Kidney (tissue), 14 donors: ENCODE results near the gene GPATCH4. TPM values are rescaled to one million over a fixed set of nuclear protein-coding genes. Genes with fewer than 3 reads are reported as not detected.

Experiments
- DNase-seq, 5 donors: peaks; one replicate each; pipeline ENCODE4 v3.0.0-alpha.2; 2013 to 2020
- FAIRE-seq: peaks from 2 replicates; lab custom pipeline; 2012; peaks lifted over from hg19 to GRCh38; lab: Jason Lieb, UNC
- H3K27ac ChIP-seq, 2 donors: one replicate each; pipeline ENCODE4 v1.7.0; 2013; ENCODE audit warnings: low read depth in 2 of 2, low read length in 2 of 2, inconsistent platforms in 1 of 2
- H3K27me3 ChIP-seq: one replicate; pipeline ENCODE4 v1.7.1; 2013; ENCODE audit warnings: low read length, inconsistent platforms; ENCODE audit not compliant: control insufficient read depth, insufficient read depth
- H3K36me3 ChIP-seq, 3 donors: one replicate each; pipeline versions ENCODE4 v1.7.0 to v1.7.1; 2013; ENCODE audit warnings: low read length in 3 of 3, control low read depth in 1 of 3, inconsistent platforms in 1 of 3; ENCODE audit not compliant: insufficient read depth in 3 of 3, control insufficient read depth in 2 of 3
- H3K4me1 ChIP-seq, 3 donors: one replicate each; pipeline versions ENCODE4 v1.7.0 to v1.7.1; 2013; ENCODE audit warnings: low read length in 3 of 3, inconsistent platforms in 1 of 3, low read depth in 1 of 3; ENCODE audit not compliant: control insufficient read depth in 2 of 3, insufficient read depth in 2 of 3
- H3K4me3 ChIP-seq, 3 donors: one replicate each; pipeline versions ENCODE4 v1.7.0 to v1.8.1; 2013; ENCODE audit warnings: low read length in 3 of 3, control low read depth in 1 of 3, inconsistent platforms in 1 of 3
- H3K9ac ChIP-seq, 3 donors: one replicate each; pipeline versions ENCODE4 v1.7.0 to v1.7.1; 2013; ENCODE audit warnings: low read length in 3 of 3, control low read depth in 1 of 3, inconsistent platforms in 1 of 3
- H3K9me3 ChIP-seq, 3 donors: one replicate each; pipeline versions ENCODE4 v1.7.0 to v1.7.1; 2013; ENCODE audit warnings: low read length in 3 of 3, control low read depth in 1 of 3, inconsistent platforms in 1 of 3; ENCODE audit not compliant: control insufficient read depth in 2 of 3, insufficient read depth in 1 of 3
- CTCF ChIP-seq: IDR thresholded peaks from 3 replicates; pipeline ENCODE4 v1.5.1; 2012; ENCODE audit warnings: mild to moderate bottlenecking, moderate library complexity, borderline replicate concordance; ENCODE audit not compliant: insufficient read depth; ENCODE audit errors: extremely low read depth
- intact Hi-C: fragments of 100-400 bp; cut with DNase I; formaldehyde crosslinking; loops from one replicate; pipeline ENCODE4 v1.11.1; 2022
- polyA plus RNA-seq: library from polyadenylated mRNA; stranded (reverse); fragments of 350-450 nt; fragmentation: Illumina TruSeq; extraction: RNeasy Lipid Tissue Mini Kit (QIAGEN cat#74804); gene quantifications from one replicate; pipeline ENCODE4 v1.2.3, GENCODE V29; 2014; ENCODE audit warnings: low read depth, low replicate concordance; ENCODE audit not compliant: insufficient read depth
- total RNA-seq: library from RNA; stranded (reverse); fragmentation: NEBNext Ultra II Directional; extraction: Animal tissue kit (Norgen Biotek cat#: 25700); gene quantifications from one replicate; pipeline ENCODE4 v1.2.1, GENCODE V29; 2021
- donor health status: control.
- donor health status: control.
- donor health status: control.
- donor health status: control.
- donor health status: control.
- donor health status: DM: yes; HTN: yes; CAD: no.
- donor health status: Normal renal cell carcinoma (clear cell type).

Gene GPATCH4
- total and polyA plus RNA-seq, 2 donors from 2014 or later, result 24.0 to 26.2 TPM

GRCh38 chr1:156595016-156595415 is 6.3 kb downstream of the GPATCH4 start:
- Histone ChIP-seq H3K36me3 (peaks cover 9 to 25% (median 16%) of the 10 kb centered on the region in 3 donors), H3K4me3 (no peak overlapping the region), H3K9ac (no peak overlapping the region), H3K27me3 (no peaks in the 10 kb centered on the region), H3K9me3 (no peaks in the 10 kb centered on the region), H3K27ac (no peak overlapping the region), H3K4me1 (peaks cover 0 to 11% (median 5%) of the 10 kb centered on the region in 3 donors)
- DNase-seq, result no peak
- TF ChIP-seq CTCF, result no peak
- intact Hi-C loops, result no loop called here
- no peak for FAIRE-seq

- Histone ChIP-seq H3K27me3 (no peaks in the 10 kb centered on the region), H3K9me3 (no peaks in the 10 kb centered on the region), H3K4me1 (peaks cover 0 to 11% (median 5%) of the 10 kb centered on the region in 3 donors), H3K4me3 (no peak overlapping the region), H3K9ac (no peak overlapping the region), H3K36me3 (peaks cover 9 to 25% (median 16%) of the 10 kb centered on the region in 3 donors), H3K27ac (no peak overlapping the region)
- DNase-seq, result no peak
- intact Hi-C loops, result no loop called here
- no peak for TF ChIP-seq CTCF
- FAIRE-seq, result no peak
These were observed 7.1 kb downstream of the GPATCH4 start for GRCh38 chr1:156594190-156594589.

GRCh38 chr1:156593661-156593989 is 7.7 kb downstream of the GPATCH4 start:
- no peak overlapping the region for H3K9ac ChIP-seq
- no peaks in the 10 kb centered on the region for H3K27me3 ChIP-seq
- DNase-seq, result no peak
- H3K9me3 ChIP-seq, result no peaks in the 10 kb centered on the region
- intact Hi-C loops, result no loop called here
- no peak for FAIRE-seq
- H3K4me1 ChIP-seq, result peaks cover 0 to 11% (median 5%) of the 10 kb centered on the region in 3 donors
- peaks cover 9 to 25% (median 16%) of the 10 kb centered on the region in 3 donors for H3K36me3 ChIP-seq
- no peak for TF ChIP-seq CTCF
- no peak overlapping the region for H3K4me3 ChIP-seq
- no peak overlapping the region for H3K27ac ChIP-seq
